Epithelial cell of esophagus (primary cell): ENCODE data around the gene DIAPH3.

Experiments used
- DNase-seq: peaks from one replicate; pipeline ENCODE4 v3.0.0; 2010; ENCODE audit warnings: low read depth
- H3K4me3 ChIP-seq: 2 replicates; pipeline ENCODE4 v1.5.1; 2011; ENCODE audit warnings: mild to moderate bottlenecking, low read length, control low read depth
- CTCF ChIP-seq: IDR thresholded peaks from 2 replicates; pipeline ENCODE4 v1.5.1; 2011; ENCODE audit warnings: low read depth, mild to moderate bottlenecking, low read length, control low read depth, inconsistent platforms; ENCODE audit not compliant: insufficient read depth; ENCODE audit errors: missing control alignments

Gene DIAPH3

GRCh38 chr13:59660582-59660981, 503.1 kb downstream of the DIAPH3 start:
- DNase-seq, result no peak
- H3K4me3 ChIP-seq, result no peak overlapping the region
- no peak for TF ChIP-seq CTCF

GRCh38 chr13:59659981-59660380, 503.7 kb downstream of the DIAPH3 start:
- no peak for DNase-seq
- no peak overlapping the region for H3K4me3 ChIP-seq
- TF ChIP-seq CTCF, result no peak

GRCh38 chr13:59658738-59659330, 504.9 kb downstream of the DIAPH3 start:
- H3K4me3 ChIP-seq, result no peak overlapping the region
- TF ChIP-seq CTCF, result no peak
- no peak for DNase-seq

- no peak for TF ChIP-seq CTCF
- DNase-seq, result no peak
- no peak overlapping the region for H3K4me3 ChIP-seq
These were observed 505.5 kb downstream of the DIAPH3 start for GRCh38 chr13:59658027-59658737.

DNA sequence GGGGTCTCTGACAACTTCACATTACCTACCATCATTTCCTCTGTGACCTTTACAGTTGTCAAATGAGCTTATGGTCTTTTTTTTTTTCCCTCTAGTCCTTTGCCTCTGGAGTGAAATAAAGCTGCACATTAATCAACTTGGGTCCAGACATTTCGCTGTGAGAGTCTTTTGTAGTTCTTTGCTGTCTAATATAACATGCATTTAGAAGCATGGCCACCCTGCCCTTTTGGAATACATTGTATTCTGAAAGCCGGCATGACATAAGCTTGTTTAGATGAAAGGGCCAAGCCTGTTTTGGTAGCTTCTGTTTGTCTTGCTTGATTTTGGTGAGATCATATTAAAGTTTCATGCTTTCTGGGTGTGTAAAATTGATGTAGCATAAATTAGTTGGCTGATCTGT, 509.8 kb downstream of the DIAPH3 start:
- no peak for TF ChIP-seq CTCF
- H3K4me3 ChIP-seq, result no peak overlapping the region
- no peak for DNase-seq

GRCh38 chr13:59651479-59651878, 512.2 kb downstream of the DIAPH3 start:
- no peak overlapping the region for H3K4me3 ChIP-seq
- DNase-seq, result no peak
- TF ChIP-seq CTCF, result no peak

GRCh38 chr13:59643906-59644626, 519.7 kb downstream of the DIAPH3 start:
- no peak for TF ChIP-seq CTCF
- no peak overlapping the region for H3K4me3 ChIP-seq
- no peak for DNase-seq
